HT1080 (cell line): Measurements from ENCODE around the gene PCDHGB3. TPM values are rescaled to one million over a fixed set of nuclear protein-coding genes. Genes with fewer than 3 reads are reported as not detected.

Source experiments
- DNase-seq: peaks from one replicate; pipeline ENCODE4 v3.0.0-alpha.2; 2015; ENCODE audit warnings: low read depth
- total RNA-seq: library from RNA; depleted of rRNA; stranded (reverse); fragments of >200 nt; shearing (Covaris generic); gene quantifications from 2 replicates; pipeline ENCODE4 v1.2.3, GENCODE V29; 2014; rRNA removed

Gene PCDHGB3
- total RNA-seq, 1 experiment from 2014 or later = 1.5 TPM

DNA sequence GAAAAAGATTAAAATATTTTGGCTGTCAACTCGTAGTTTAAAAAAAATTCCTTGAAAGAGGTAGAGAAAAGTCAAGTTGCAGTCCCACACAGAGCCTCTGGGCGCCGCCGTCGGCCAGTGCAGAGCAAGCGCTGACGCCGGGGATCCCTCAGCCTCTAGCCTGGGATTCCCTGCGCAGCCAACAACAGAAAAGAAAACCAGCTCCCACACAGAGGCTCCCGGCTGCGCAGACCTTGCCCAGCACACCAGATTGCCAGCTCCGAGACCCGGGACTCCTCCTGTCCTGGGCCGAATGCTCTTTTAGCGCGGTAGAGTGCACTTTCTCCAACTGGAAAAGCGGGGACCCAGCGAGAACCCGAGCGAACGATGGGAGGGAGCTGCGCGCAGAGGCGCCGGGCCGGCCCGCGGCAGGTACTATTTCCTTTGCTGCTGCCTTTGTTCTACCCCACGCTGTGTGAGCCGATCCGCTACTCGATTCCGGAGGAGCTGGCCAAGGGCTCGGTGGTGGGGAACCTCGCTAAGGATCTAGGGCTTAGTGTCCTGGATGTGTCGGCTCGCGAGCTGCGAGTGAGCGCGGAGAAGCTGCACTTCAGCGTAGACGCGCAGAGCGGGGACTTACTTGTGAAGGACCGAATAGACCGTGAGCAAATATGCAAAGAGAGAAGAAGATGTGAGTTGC is 47.6 kb downstream of the PCDHGB3 start, which contains the start of gene PCDHGB7:
Gene PCDHGB7 (plus strand): TSS at position 184 of the 679 bp plus-strand sequence. CDS start 183 bp downstream, at position 367.
- peak; percentile 73 for DNase-seq

DNA sequence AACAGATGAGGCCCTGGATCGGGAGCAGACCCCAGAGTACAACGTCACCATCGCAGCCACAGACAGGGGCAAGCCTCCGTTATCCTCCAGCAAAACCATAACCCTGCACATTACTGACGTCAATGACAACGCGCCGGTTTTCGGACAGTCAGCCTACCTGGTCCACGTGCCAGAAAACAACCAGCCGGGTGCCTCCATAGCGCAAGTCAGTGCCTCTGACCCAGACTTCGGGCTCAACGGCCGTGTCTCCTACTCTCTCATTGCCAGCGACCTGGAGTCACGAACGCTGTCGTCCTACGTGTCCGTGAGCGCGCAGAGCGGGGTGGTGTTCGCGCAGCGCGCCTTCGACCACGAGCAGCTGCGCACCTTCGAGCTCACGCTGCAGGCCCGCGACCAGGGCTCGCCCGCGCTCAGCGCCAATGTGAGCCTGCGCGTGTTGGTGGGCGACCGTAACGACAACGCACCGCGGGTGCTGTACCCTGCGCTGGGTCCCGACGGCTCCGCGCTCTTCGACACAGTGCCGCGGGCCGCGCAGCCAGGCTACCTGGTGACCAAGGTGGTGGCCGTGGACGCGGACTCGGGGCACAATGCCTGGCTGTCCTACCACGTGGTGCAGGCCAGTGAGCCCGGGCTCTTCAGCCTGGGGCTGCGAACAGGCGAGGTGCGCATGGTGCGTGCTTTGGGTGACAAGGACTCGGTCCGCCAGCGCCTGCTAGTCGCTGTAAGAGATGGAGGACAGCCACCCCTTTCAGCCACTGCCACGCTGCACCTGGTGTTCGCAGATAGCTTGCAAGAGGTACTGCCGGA is 49.2 kb downstream of the PCDHGB3 start:
- DNase-seq = no peak

DNA sequence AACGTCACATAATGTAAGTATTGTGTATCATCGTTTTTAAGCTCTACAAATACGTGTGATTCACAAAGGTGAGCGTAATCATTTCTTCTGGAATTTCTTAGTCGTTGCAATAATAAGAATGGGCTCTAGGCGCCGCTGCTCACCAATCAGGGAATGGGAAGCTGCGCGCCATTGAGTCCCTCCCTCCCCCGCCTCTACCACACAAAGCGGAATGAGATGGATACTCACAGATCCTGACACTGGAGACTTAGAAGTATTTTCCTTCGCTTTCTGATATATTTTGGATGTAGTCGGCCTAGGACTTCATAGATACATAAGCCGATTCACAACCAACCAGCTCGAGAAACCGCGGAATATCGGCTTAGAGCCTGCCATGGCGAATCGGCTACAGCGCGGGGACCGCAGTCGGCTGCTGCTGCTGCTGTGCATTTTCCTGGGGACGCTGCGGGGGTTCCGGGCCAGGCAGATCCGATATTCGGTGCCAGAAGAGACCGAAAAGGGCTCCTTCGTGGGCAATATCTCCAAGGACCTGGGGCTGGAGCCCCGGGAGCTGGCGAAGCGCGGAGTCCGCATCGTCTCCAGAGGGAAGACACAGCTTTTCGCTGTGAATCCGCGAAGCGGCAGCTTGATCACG is 50.9 kb downstream of the PCDHGB3 start, which contains the start of gene PCDHGA11:
Gene PCDHGA11 (plus strand): TSS at position 197 of the 634 bp plus-strand sequence. CDS start 177 bp downstream, at position 374.
- DNase-seq = no peak

DNA sequence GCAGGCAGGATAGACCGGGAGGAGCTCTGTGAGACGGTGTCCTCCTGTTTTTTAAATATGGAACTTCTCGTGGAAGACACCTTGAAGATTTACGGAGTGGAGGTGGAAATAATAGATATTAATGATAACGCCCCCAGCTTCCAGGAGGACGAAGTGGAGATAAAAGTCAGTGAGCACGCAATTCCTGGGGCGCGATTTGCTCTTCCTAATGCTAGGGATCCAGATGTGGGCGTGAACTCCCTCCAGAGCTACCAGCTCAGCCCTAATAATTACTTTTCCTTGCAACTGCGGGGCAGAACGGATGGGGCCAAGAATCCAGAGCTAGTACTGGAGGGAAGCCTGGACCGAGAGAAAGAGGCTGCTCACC is 51.4 kb downstream of the PCDHGB3 start:
- no peak for DNase-seq

Other genes starting within 250 kb of the PCDHGB3 start
- not detected in 2 replicates for gene PCDHB4, start 248.4 kb upstream of the PCDHGB3 start, total RNA-seq
- gene PCDHB5, start 235.0 kb upstream of the PCDHGB3 start, total RNA-seq = 0.10 and 0.90 TPM in 2 replicates
- gene PCDHB6, start 220.2 kb upstream of the PCDHGB3 start, total RNA-seq = 0.13 and 0.27 TPM in 2 replicates
- 0.05 TPM in 1 of 2 replicates, not detected in the other for gene PCDHB7, start 197.6 kb upstream of the PCDHGB3 start, total RNA-seq
- gene PCDHB8, start 192.5 kb upstream of the PCDHGB3 start, total RNA-seq = not detected in 2 replicates
- 0.03 TPM in 1 of 2 replicates, not detected in the other for gene PCDHB16, start 187.9 kb upstream of the PCDHGB3 start, total RNA-seq
- gene PCDHB9, start 183.1 kb upstream of the PCDHGB3 start, total RNA-seq = 0.40 TPM in 1 of 2 replicates, not detected in the other
- 0.11 TPM in 1 of 2 replicates, not detected in the other for gene PCDHB10, start 177.9 kb upstream of the PCDHGB3 start, total RNA-seq
- gene PCDHB11, start 170.6 kb upstream of the PCDHGB3 start, total RNA-seq = not detected in 2 replicates
- not detected in 2 replicates for gene PCDHB12, start 161.5 kb upstream of the PCDHGB3 start, total RNA-seq
- gene PCDHB13, start 156.3 kb upstream of the PCDHGB3 start, total RNA-seq = 0.06 TPM in 1 of 2 replicates, not detected in the other
- 0.03 and 0.08 TPM in 2 replicates for gene PCDHB14, start 146.9 kb upstream of the PCDHGB3 start, total RNA-seq
- 0.03 and 0.10 TPM in 2 replicates for gene PCDHB15, start 124.8 kb upstream of the PCDHGB3 start, total RNA-seq
- gene SLC25A2, start 66.2 kb upstream of the PCDHGB3 start, total RNA-seq = not detected in 2 replicates
- 42.6 and 48.1 TPM in 2 replicates for gene TAF7, start 49.5 kb upstream of the PCDHGB3 start, total RNA-seq
- gene PCDHGA1, start 39.7 kb upstream of the PCDHGB3 start, total RNA-seq = 0.07 and 0.32 TPM in 2 replicates
- gene PCDHGA2, start 31.5 kb upstream of the PCDHGB3 start, total RNA-seq = 0.27 and 0.84 TPM in 2 replicates
- 0.10 and 0.14 TPM in 2 replicates for gene PCDHGA3, start 26.4 kb upstream of the PCDHGB3 start, total RNA-seq
- gene PCDHGB1, start 20.1 kb upstream of the PCDHGB3 start, total RNA-seq = 0.53 and 1.4 TPM in 2 replicates
- gene PCDHGA4, start 15.2 kb upstream of the PCDHGB3 start, total RNA-seq = 0.71 and 0.73 TPM in 2 replicates
- 0.69 and 0.77 TPM in 2 replicates for gene PCDHGB2, start 10.2 kb upstream of the PCDHGB3 start, total RNA-seq
- gene PCDHGA5, start 6.1 kb upstream of the PCDHGB3 start, total RNA-seq = 0.07 and 0.21 TPM in 2 replicates
- gene PCDHGA6, start 3.6 kb downstream of the PCDHGB3 start, total RNA-seq = 0.20 and 1.2 TPM in 2 replicates
- gene PCDHGA7, start 12.5 kb downstream of the PCDHGB3 start, total RNA-seq = 0.03 and 0.11 TPM in 2 replicates
- 9.9 and 10.2 TPM in 2 replicates for gene PCDHGB4, start 17.5 kb downstream of the PCDHGB3 start, total RNA-seq
- gene PCDHGA8, start 22.4 kb downstream of the PCDHGB3 start, total RNA-seq = 0.17 and 0.61 TPM in 2 replicates
- 0.37 and 0.55 TPM in 2 replicates for gene PCDHGB5, start 27.7 kb downstream of the PCDHGB3 start, total RNA-seq
- gene PCDHGA9, start 32.5 kb downstream of the PCDHGB3 start, total RNA-seq = 0.23 and 0.29 TPM in 2 replicates
- 0.10 and 0.20 TPM in 2 replicates for gene PCDHGB6, start 37.8 kb downstream of the PCDHGB3 start, total RNA-seq
- 0.80 and 0.90 TPM in 2 replicates for gene PCDHGA10, start 42.7 kb downstream of the PCDHGB3 start, total RNA-seq
- gene PCDHGB7, start 47.4 kb downstream of the PCDHGB3 start, total RNA-seq = 0.47 and 0.53 TPM in 2 replicates
- gene PCDHGA11, start 50.8 kb downstream of the PCDHGB3 start, total RNA-seq = 0.42 and 0.50 TPM in 2 replicates
- 0.66 and 0.70 TPM in 2 replicates for gene PCDHGA12, start 60.3 kb downstream of the PCDHGB3 start, total RNA-seq
- gene PCDHGC3, start 105.7 kb downstream of the PCDHGB3 start, total RNA-seq = 36.5 and 44.6 TPM in 2 replicates
- gene PCDHGC4, start 114.8 kb downstream of the PCDHGB3 start, total RNA-seq = 0.14 and 0.33 TPM in 2 replicates
- 0.87 and 1.4 TPM in 2 replicates for gene PCDHGC5, start 118.8 kb downstream of the PCDHGB3 start, total RNA-seq
- 60.8 and 62.0 TPM in 2 replicates for gene DIAPH1, start 248.8 kb downstream of the PCDHGB3 start, total RNA-seq